Astrocyte of the spinal cord (primary cell): ENCODE results near the gene FKBP1B.

Source experiments
- DNase-seq: peaks from one replicate; pipeline ENCODE4 v3.0.0; 2011; ENCODE audit warnings: low read depth, low spot score
- H3K4me3 ChIP-seq: 2 replicates; pipeline ENCODE4 v1.5.1; 2011; ENCODE audit warnings: low read depth, mild to moderate bottlenecking, low read length, moderate library complexity
- CTCF ChIP-seq: IDR thresholded peaks from 2 replicates; pipeline ENCODE4 v1.5.1; 2012; ENCODE audit warnings: low read depth, mild to moderate bottlenecking, low read length, inconsistent platforms
- in situ Hi-C: cut with HindIII; loops from 2 replicates; pipeline ENCODE4 v1.10.0; 2017; ENCODE audit warnings: low sequenced_read_pairs

The FKBP1B gene

GRCh38 chr2:24050041-24050979, 769 bp downstream of the FKBP1B start:
- H3K4me3 ChIP-seq: peak overlapping the region; percentile 70
- no peak for TF ChIP-seq CTCF
- in situ Hi-C loops: no loop called here
- DNase-seq: peak; percentile 16

GRCh38 chr2:24051833-24052232, 2.3 kb downstream of the FKBP1B start:
- no peak overlapping the region for H3K4me3 ChIP-seq
- TF ChIP-seq CTCF: no peak
- in situ Hi-C loops: no loop called here
- DNase-seq: no peak

GRCh38 chr2:24052951-24053350, 3.4 kb downstream of the FKBP1B start:
- no peak overlapping the region for H3K4me3 ChIP-seq
- DNase-seq: no peak
- no peak for TF ChIP-seq CTCF
- in situ Hi-C loops: no loop called here

GRCh38 chr2:24054366-24055010, 4.9 kb downstream of the FKBP1B start:
- TF ChIP-seq CTCF: no peak
- DNase-seq: no peak
- H3K4me3 ChIP-seq: no peak overlapping the region
- in situ Hi-C loops: no loop called here

GRCh38 chr2:24055750-24056149, 6.2 kb downstream of the FKBP1B start:
- no peak for DNase-seq
- TF ChIP-seq CTCF: no peak
- in situ Hi-C loops: no loop called here

GRCh38 chr2:24058564-24059271, 9.2 kb downstream of the FKBP1B start:
- no peak for TF ChIP-seq CTCF
- no peak overlapping the region for H3K4me3 ChIP-seq
- in situ Hi-C loops: no loop called here
- no peak for DNase-seq

More at GRCh38 chr2:24055750-24056149, 6.2 kb downstream of the FKBP1B start:
- no peak overlapping the region for H3K4me3 ChIP-seq
